ENCODE results near the gene GON7. TPM values are rescaled to one million over a fixed set of nuclear protein-coding genes. Genes with fewer than 3 reads are reported as not detected.
A peak's percentile ranks its signal among the peaks of the same experiment; 100 is the strongest.

The GON7 gene
- total RNA-seq, 2 donors from 2014 or later: 6.5 to 11.2 TPM

DNA sequence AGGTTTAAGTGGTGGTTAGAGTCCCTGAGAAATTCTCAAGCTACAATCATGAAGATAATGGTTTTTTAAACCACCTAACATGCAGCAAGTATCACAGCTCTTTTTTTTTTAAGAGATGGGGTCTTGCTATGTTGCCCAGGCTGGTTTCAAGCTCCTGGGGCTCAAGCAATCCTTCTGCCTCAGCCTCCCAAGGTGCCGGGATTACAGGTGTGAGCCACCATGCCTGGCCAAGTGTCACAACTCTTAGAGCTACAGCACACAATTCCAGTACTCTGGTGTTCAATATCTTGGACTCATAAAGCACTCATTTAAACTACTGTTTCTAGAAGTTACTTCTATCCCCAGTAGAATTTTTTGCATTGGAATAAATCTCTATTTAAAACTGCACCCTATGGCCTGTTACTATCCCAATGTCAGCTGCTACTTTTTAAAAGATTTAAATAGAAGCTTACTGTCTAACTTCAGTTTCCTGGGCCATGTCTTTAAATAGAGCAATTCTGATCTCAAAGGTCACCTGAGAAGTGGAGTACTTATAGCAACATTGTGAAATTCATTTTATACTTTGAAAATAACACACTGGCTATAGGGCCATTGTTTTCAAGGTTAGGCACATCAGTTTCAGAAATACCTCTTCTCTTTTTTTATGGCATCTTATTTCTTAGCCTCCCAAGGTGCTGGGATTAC is 11.4 kb downstream of the GON7 start:
- no peak for TF ChIP-seq POLR2A (IDR thresholded peaks at IDR 0.05)
- TF ChIP-seq, protein P1, sequence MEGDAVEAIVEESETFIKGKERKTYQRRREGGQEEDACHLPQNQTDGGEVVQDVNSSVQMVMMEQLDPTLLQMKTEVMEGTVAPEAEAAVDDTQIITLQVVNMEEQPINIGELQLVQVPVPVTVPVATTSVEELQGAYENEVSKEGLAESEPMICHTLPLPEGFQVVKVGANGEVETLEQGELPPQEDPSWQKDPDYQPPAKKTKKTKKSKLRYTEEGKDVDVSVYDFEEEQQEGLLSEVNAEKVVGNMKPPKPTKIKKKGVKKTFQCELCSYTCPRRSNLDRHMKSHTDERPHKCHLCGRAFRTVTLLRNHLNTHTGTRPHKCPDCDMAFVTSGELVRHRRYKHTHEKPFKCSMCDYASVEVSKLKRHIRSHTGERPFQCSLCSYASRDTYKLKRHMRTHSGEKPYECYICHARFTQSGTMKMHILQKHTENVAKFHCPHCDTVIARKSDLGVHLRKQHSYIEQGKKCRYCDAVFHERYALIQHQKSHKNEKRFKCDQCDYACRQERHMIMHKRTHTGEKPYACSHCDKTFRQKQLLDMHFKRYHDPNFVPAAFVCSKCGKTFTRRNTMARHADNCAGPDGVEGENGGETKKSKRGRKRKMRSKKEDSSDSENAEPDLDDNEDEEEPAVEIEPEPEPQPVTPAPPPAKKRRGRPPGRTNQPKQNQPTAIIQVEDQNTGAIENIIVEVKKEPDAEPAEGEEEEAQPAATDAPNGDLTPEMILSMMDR (IDR thresholded peaks at IDR 0.05): no peak
- Histone ChIP-seq H3K9me3 (no peaks in the 10 kb centered on the region), H3K4me1 (no peaks in the 10 kb centered on the region), H3K27ac (no peak overlapping the region), H3K4me3 (no peak overlapping the region), H3K27me3 (no peaks in the 10 kb centered on the region), H3K36me3 (replicated peaks in 1 of 2; ENCODE audit: insufficient read depth in 1 of 2, low read depth in 2 of 2) (no peaks in the 10 kb centered on the region)
- DNase-seq (no peak), ATAC-seq (no peak)
- 91 to 100% methylated on average over 1 of the region's 1 CpG for WGBS, 2 donors
- intact Hi-C loops (cut with DNase I): no loop called here

DNA sequence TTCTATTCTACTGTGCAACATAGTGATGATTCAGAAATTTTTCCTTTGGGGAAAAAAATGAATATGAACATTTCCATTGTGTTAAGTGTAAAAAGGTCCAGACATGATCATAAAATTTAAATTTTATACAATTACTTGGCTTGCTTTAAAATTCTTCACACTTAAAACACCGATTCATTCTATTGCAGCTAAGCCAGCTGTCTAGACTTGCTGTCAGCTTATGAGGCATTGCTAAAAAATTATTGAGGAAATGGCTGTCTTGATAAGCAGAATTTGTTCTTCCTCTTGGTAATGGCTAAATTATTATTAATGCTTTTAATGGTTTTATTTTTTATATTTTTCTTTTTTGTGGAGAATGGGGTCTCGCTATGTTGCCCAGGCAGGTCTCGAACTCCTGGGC is 19.9 kb downstream of the GON7 start:
- 82 to 84% methylated on average over 3 of the region's 3 CpGs for WGBS, 2 donors
- TF ChIP-seq, protein P1 (IDR thresholded peaks at IDR 0.05): no peak
- TF ChIP-seq POLR2A (IDR thresholded peaks at IDR 0.05): no peak
- DNase-seq (no peak), ATAC-seq (no peak)
- H3K27ac ChIP-seq: peak overlapping the region in 1 of 4 donors; percentile 6
- no peaks in the 10 kb centered on the region for H3K27me3 ChIP-seq
- no peaks in the 10 kb centered on the region for H3K36me3 ChIP-seq (replicated peaks in 1 of 2; ENCODE audit: insufficient read depth in 1 of 2, low read depth in 2 of 2)
- H3K4me1 ChIP-seq: peaks cover 29% of the 10 kb centered on the region
- intact Hi-C loops (cut with DNase I): no loop called here
- no peak overlapping the region for H3K4me3 ChIP-seq
- H3K9me3 ChIP-seq: no peaks in the 10 kb centered on the region

DNA sequence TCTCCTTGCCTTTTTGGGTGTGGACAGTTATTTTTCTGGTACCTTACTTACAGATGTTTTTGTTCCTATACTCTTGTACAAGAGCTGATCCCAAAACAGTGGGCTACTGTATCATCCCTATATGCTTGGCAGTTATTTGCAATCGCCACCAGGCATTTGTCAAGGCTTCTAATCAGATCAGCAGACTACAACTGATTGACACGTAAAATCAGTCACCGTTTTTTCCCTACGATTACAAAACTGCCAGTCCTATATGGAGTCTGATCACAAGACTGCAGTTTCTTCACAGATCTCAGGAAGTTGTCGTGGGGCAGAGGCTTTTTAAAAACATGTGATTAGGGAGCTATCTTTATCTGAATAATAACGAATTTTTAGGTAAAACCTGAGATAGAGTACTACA is 20.4 kb downstream of the GON7 start:
- Histone ChIP-seq H3K36me3 (replicated peaks in 1 of 2; ENCODE audit: insufficient read depth in 1 of 2, low read depth in 2 of 2) (no peaks in the 10 kb centered on the region), H3K4me1 (peaks cover 29% of the 10 kb centered on the region), H3K27ac (peak overlapping the region in 1 of 4 donors; percentile 95), H3K4me3 (no peak overlapping the region), H3K27me3 (no peaks in the 10 kb centered on the region), H3K9me3 (no peaks in the 10 kb centered on the region)
- DNase-seq: peak in 1 of 4 donors; percentile 11
- no peak for ATAC-seq
- 58 to 74% methylated on average over 6 of the region's 6 CpGs for WGBS, 2 donors
- TF ChIP-seq POLR2A (IDR thresholded peaks at IDR 0.05): no peak
- TF ChIP-seq, protein P1 (IDR thresholded peaks at IDR 0.05): no peak
- intact Hi-C loops (cut with DNase I): no loop called here

DNA sequence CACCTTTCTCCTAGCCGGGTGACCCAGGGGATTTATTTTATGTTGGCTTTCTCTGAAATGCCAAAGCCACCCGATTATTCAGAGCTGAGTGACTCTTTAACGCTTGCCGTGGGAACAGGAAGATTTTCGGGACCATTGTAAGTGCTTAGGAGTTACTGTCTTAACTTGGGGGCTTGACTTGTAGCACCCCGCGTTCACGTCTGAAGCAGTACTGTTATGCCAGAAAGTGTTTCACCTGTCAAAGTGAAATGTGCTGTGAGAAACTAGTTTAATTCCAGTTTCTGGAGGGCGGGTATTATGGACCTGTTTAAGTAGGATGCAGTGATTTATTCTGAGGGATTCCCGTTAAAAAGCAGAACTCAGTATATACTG is 21.5 kb downstream of the GON7 start:
- DNase-seq (no peak), ATAC-seq (no peak)
- H3K36me3 ChIP-seq (replicated peaks in 1 of 2; ENCODE audit: insufficient read depth in 1 of 2, low read depth in 2 of 2): no peaks in the 10 kb centered on the region
- peak overlapping the region; percentile 94 to 98 (median 96) for H3K27ac ChIP-seq
- WGBS, 2 donors: 0 to 1% methylated on average over 10 of the region's 10 CpGs
- peaks cover 29% of the 10 kb centered on the region for H3K4me1 ChIP-seq
- intact Hi-C loops (cut with DNase I): no loop called here
- no peaks in the 10 kb centered on the region for H3K27me3 ChIP-seq
- no peak for TF ChIP-seq POLR2A (IDR thresholded peaks at IDR 0.05)
- TF ChIP-seq, protein P1 (IDR thresholded peaks at IDR 0.05): no peak
- H3K4me3 ChIP-seq: peak overlapping the region; percentile 22 to 31
- H3K9me3 ChIP-seq: no peaks in the 10 kb centered on the region
